PFSK-1 (cell line): ENCODE results near the gene HSD17B3.

Experiments used
- POLR2AphosphoS5 ChIP-seq: IDR thresholded peaks from 2 replicates; pipeline ENCODE4 v1.6.1; 2012; ENCODE audit warnings: low read depth, mild to moderate bottlenecking, control low read depth, low read length, moderate library complexity
- SIN3A ChIP-seq: IDR thresholded peaks from 2 replicates; pipeline ENCODE4 v1.6.1; 2012; ENCODE audit warnings: mild to moderate bottlenecking, low read length, moderate library complexity, borderline replicate concordance; ENCODE audit not compliant: insufficient read depth
- TAF1 ChIP-seq: IDR thresholded peaks from 2 replicates; pipeline ENCODE4 v1.6.1; 2012; ENCODE audit warnings: low read length, control low read depth, borderline replicate concordance; ENCODE audit not compliant: insufficient read depth
- TF ChIP-seq, protein P1 (sequence below), 2 experiments: IDR thresholded peaks; 2 replicates each; pipeline versions ENCODE4 v1.6.1 to v1.8.0; 2011 to 2012; ENCODE audit warnings: low read depth in 2 of 2, low read length in 2 of 2, control low read depth in 1 of 2, inconsistent platforms in 1 of 2, mild to moderate bottlenecking in 1 of 2, moderate library complexity in 1 of 2; ENCODE audit not compliant: insufficient read depth in 1 of 2

DNA sequence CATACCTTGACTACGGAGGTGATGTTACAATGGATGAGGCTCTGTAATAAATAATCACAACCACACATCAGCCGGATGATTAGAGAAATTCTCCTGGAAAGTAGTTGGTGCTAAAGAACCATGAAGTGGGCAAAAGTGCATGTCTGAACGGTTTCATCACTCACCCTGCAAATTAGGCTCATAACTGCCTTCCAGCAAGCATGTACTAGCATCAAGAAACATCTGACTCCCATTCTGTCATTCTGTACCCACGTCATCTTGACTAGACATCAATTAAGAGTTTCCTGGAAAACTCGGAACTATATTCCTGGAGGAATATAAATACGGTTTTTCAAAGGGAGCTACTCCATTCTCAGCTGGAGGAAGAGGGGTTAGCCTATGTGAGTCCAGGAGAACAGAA, 52.2 kb downstream of the HSD17B3 start:
- TF ChIP-seq, protein P1, sequence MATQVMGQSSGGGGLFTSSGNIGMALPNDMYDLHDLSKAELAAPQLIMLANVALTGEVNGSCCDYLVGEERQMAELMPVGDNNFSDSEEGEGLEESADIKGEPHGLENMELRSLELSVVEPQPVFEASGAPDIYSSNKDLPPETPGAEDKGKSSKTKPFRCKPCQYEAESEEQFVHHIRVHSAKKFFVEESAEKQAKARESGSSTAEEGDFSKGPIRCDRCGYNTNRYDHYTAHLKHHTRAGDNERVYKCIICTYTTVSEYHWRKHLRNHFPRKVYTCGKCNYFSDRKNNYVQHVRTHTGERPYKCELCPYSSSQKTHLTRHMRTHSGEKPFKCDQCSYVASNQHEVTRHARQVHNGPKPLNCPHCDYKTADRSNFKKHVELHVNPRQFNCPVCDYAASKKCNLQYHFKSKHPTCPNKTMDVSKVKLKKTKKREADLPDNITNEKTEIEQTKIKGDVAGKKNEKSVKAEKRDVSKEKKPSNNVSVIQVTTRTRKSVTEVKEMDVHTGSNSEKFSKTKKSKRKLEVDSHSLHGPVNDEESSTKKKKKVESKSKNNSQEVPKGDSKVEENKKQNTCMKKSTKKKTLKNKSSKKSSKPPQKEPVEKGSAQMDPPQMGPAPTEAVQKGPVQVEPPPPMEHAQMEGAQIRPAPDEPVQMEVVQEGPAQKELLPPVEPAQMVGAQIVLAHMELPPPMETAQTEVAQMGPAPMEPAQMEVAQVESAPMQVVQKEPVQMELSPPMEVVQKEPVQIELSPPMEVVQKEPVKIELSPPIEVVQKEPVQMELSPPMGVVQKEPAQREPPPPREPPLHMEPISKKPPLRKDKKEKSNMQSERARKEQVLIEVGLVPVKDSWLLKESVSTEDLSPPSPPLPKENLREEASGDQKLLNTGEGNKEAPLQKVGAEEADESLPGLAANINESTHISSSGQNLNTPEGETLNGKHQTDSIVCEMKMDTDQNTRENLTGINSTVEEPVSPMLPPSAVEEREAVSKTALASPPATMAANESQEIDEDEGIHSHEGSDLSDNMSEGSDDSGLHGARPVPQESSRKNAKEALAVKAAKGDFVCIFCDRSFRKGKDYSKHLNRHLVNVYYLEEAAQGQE (IDR thresholded peaks at IDR 0.05; ENCODE audit: insufficient read depth in 1 of 2, low read depth in 2 of 2, low read length in 2 of 2): no peak
- TF ChIP-seq POLR2AphosphoS5: no peak
- TF ChIP-seq TAF1: no peak
- no peak for TF ChIP-seq SIN3A
